Urinary bladder (tissue), 4 donors: ENCODE measurements around the gene TACR1. TPM values are rescaled to one million over a fixed set of nuclear protein-coding genes. Genes with fewer than 3 reads are reported as not detected.

Experiments
- DNase-seq: peaks from one replicate; pipeline ENCODE4 v3.0.0-alpha.2; 2015; ENCODE audit errors: extremely low spot score
- H3K27ac ChIP-seq: one replicate; pipeline ENCODE4 v1.5.1; 2013; ENCODE audit warnings: low read depth, mild to moderate bottlenecking, moderate library complexity
- H3K36me3 ChIP-seq: one replicate; pipeline ENCODE4 v1.6.1; 2013; ENCODE audit warnings: mild to moderate bottlenecking, moderate library complexity; ENCODE audit not compliant: insufficient read depth
- H3K4me1 ChIP-seq: one replicate; pipeline ENCODE4 v1.6.1; 2013; ENCODE audit warnings: mild to moderate bottlenecking, moderate library complexity; ENCODE audit not compliant: insufficient read depth
- H3K4me3 ChIP-seq: one replicate; pipeline ENCODE4 v1.5.1; 2013; ENCODE audit warnings: low read depth, low read length
- WGBS: extraction: QIAGEN DNeasy Blood & Tissue Kit; methylation state at CpG from one replicate; pipeline ENCODE4 v1.1.7; 2013; 5-methylcytosine and 5-hydroxymethylcytosine counted together
- polyA plus RNA-seq: library from polyadenylated mRNA; stranded (reverse); fragments of 200-250 nt; gene quantifications from one replicate; pipeline ENCODE4 v1.2.3, GENCODE V29; 2013
- total RNA-seq: library from RNA; depleted of rRNA; stranded (reverse); fragments of >200 nt; gene quantifications from one replicate; pipeline ENCODE4 v1.2.3, GENCODE V29; 2014
- donor health status: healthy with polysubstance abuse.
- donor health status: healthy.

TACR1 gene
- total and polyA plus RNA-seq, 2 donors: 1.9 to 3.4 TPM

DNA sequence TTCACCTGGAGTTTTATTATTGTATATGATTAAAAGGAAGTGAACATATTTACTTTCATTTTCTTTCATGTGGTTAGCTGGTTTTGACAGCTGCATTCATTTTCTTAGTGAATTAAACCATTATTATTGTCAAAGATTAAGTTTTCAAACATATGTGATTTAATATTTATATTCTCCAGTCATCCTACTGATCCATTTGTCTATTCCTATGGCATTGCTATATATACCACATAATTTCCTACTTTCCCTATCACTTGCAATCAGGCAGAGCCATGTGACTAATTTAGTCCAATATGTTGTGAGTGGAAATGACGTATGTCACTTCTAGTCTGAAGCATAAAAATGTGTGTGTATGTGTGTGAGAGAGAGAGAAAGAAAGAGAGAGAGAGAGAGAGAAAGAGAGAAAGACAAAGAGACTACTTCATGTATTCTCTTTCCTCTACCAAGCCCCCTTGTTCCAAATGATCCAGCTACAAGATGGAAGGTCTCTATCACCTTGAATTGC, 12.0 kb upstream of the TACR1 start:
- Histone ChIP-seq H3K27ac (no peak overlapping the region), H3K4me3 (no peak overlapping the region), H3K4me1 (no peaks in the 10 kb centered on the region), H3K36me3 (no peaks in the 10 kb centered on the region)
- no peak for DNase-seq
- 75% methylated on average over 1 of the region's 1 CpG for WGBS

DNA sequence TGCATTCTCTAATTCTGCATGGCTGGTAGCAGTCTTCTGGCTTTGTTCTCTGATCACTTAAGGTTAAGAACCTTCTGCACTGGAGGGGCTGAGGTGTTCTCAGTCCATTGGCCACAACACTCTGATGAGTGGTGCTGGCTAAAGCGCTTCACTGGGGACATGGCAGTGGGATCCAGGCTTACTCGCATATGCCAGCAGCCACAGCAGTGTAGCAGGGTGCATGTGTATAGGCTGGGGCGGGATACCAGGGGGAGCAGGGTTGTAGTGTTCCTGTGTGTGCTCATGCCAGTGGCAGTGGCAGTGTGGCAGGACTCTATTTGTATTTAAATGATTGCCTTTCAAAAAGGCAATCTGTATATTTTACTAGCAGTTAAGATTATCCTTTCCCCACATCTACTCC, 11.1 kb upstream of the TACR1 start:
- Histone ChIP-seq H3K36me3 (no peaks in the 10 kb centered on the region), H3K27ac (no peak overlapping the region), H3K4me3 (no peak overlapping the region), H3K4me1 (no peaks in the 10 kb centered on the region)
- no peak for DNase-seq
- WGBS: 96% methylated on average over 3 of the region's 3 CpGs

DNA sequence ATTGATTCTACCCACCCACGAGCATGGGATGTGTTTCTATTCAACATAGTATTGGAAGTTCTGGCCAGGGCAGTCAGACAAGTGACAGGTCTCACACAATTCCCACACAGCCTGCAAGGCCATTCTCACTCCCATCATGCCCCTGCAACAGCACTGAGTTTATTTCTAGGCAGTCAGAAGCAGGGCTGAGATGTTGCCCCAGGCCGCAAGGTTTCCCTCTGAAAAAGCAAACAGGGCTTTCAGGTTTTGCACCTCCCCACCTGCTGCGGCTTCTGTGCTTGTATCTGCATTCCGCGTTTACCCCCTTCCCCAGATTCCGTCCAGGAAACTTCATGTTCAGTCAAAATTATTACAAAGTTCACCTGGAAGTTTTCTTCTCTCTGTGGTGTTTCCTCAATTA, 9.4 kb upstream of the TACR1 start:
- H3K36me3 ChIP-seq: no peaks in the 10 kb centered on the region
- DNase-seq: no peak
- 73% methylated on average over 6 of the region's 6 CpGs for WGBS

DNA sequence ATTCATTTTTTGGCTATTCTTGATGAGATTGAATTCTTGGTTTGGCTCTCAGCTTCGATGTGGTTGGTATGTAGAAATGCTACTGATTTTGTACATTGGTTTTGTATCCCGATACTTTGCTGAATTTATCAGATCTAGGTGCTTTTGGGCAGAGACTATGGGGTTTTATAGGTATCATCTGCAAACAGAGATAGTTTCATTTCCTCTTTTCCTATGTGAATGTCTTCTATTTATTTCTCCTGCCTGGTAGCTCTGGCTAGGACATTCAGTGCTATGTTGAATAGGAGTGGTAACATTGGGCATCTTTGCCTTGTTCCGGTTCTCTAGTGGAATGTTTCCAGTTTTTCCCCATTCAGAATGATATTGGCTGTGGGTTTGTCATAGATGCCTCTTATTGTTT, 5.5 kb upstream of the TACR1 start:
- no peak for DNase-seq
- 89% methylated on average over 3 of the region's 3 CpGs for WGBS

More for the DNA sequence above, 9.4 kb upstream of the TACR1 start:
- Histone ChIP-seq H3K4me3 (no peak overlapping the region), H3K4me1 (no peaks in the 10 kb centered on the region), H3K27ac (no peak overlapping the region)

DNA sequence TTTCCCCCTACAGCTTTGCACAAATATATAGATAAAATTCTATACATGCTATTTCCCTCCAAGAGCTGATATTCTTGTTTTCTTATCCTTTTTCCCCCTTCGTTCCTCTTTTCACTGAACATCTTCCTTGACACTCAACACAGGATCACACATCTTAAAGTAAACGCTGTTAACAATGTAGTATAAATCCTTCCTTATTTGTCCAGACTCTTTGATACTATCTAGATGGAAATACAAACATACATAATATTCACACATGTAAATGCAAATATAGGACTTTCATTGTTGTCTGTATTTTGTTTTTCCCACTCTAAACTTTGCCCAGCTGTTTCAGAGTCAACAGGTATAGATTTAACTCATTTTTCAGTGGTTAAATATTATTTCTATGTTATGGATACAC, 3.0 kb upstream of the TACR1 start:
- H3K4me1 ChIP-seq: no peaks in the 10 kb centered on the region
- no peaks in the 10 kb centered on the region for H3K36me3 ChIP-seq
- no peak for DNase-seq
- no peak overlapping the region for H3K4me3 ChIP-seq
- no peak overlapping the region for H3K27ac ChIP-seq
- 46% methylated on average over 2 of the region's 2 CpGs for WGBS

More for the DNA sequence above, 5.5 kb upstream of the TACR1 start:
- H3K4me1 ChIP-seq: no peaks in the 10 kb centered on the region
- H3K36me3 ChIP-seq: no peaks in the 10 kb centered on the region
- no peak overlapping the region for H3K4me3 ChIP-seq
- H3K27ac ChIP-seq: no peak overlapping the region

DNA sequence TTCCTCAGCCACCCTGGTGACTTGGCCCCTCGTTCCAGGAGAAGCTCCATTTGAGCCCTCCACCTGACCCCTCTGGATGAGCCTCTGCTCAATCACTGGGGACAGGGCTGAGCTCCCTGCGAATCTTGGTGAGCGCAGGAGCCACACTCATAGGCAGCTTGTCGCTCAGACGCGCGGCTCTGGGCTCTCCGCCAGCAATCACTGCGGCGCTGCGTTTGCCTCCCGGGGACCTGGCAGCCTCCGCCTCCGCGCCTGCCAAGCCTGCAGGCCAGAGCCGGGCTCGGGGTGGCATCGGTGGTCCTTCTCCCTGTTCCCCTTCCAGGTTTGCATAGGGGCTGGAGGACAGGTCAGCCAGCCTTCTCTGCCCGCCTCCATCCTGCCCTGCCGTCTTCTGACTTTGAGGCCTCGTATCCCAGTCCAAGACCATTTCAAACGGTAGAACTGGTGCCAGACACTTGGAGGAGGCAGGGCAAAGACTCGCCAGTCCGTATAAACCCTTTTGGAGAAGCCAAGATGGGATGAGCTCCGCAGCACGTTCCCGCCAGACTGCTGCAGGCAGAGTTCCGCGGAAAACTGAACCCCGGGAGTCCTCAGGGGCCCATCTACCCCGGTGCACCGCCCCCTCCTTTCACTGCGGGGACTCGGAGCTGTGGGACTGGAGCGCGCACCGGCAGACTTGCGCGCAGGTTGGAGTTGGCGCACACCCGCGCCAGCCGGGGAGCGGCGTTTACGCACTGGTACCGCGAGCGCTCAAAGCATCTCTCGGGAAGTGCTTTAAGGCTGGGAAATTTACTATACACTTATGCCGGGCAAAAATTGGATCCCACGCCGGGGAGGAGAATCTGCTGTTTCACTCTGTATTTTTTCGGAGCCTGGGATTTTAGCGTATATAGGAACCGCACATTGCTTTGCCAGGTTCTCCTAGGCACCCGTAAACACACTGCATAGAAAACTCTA, 1.1 kb upstream of the TACR1 start:
- DNase-seq: no peak
- H3K36me3 ChIP-seq: no peaks in the 10 kb centered on the region
- H3K27ac ChIP-seq: no peak overlapping the region
- WGBS: under 1% methylated on average over 57 of the region's 57 CpGs
- no peaks in the 10 kb centered on the region for H3K4me1 ChIP-seq
- H3K4me3 ChIP-seq: peak overlapping the region; percentile 15

DNA sequence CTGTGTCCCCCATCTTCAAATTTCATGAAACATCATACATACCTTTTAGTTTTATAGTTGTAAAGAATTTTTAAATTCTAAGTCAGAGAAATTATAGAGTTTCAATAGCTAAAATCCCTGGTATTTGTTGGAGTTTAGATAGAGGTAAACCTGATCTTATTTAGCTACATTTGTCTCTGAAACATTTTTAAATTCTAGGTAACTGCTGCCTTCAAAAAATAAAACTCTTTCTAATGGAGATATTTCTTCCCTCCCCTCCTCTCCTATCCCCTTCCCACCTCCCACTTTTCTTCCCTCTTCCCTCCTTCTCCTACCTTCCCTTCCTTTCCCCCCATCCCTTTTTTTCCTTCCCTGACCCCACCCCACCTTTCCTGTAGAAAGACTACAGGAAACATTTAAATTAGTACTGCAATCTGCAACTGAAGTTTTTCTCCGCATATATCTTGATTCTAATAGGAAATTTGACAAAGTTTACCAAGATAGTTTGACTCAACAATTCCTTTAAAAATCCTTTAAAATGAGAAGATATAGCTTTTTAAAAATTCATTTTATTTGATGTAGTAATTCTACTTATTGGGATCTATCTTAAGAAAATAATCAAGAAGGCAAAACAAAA, 4.1 kb downstream of the TACR1 start:
- no peak for DNase-seq
- WGBS: 96% methylated on average over 1 of the region's 1 CpG
- no peaks in the 10 kb centered on the region for H3K36me3 ChIP-seq
- no peak overlapping the region for H3K27ac ChIP-seq
- H3K4me1 ChIP-seq: no peaks in the 10 kb centered on the region
- no peak overlapping the region for H3K4me3 ChIP-seq

DNA sequence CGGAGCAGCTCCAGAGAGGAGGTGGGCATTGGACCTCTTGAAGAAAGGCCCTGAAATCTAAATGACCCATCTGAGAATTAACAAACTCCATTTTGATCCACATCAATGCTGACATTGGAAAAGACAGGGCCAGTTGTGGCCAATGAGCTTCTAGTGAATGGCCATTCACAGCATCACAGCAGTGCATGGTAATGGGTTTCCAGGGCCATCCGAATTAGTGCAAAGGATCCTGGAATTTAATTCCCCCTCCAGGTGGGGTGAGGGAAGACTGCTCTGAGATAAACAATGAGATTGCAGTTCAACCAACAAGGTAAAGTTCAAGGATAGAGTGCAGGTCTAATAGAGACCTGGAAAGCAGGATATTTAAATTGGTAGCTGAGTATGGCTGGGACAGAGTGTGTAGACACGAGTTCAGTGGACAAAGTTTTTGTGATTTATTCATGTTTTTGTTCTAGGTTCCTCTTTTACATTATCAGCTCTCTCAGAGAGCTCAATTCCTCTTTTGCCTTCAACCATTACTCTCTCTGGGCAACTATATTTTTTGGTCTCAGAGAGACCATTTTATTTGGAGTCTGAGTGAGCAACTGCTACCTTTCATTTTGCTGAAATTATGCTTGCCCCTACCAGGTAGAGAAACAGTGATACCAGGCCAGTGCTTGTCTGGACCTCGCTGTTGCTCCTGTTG, 5.0 kb downstream of the TACR1 start:
- no peaks in the 10 kb centered on the region for H3K36me3 ChIP-seq
- H3K4me1 ChIP-seq: no peaks in the 10 kb centered on the region
- no peak overlapping the region for H3K27ac ChIP-seq
- no peak for DNase-seq
- no peak overlapping the region for H3K4me3 ChIP-seq
- 75% methylated on average over 4 of the region's 4 CpGs for WGBS

DNA sequence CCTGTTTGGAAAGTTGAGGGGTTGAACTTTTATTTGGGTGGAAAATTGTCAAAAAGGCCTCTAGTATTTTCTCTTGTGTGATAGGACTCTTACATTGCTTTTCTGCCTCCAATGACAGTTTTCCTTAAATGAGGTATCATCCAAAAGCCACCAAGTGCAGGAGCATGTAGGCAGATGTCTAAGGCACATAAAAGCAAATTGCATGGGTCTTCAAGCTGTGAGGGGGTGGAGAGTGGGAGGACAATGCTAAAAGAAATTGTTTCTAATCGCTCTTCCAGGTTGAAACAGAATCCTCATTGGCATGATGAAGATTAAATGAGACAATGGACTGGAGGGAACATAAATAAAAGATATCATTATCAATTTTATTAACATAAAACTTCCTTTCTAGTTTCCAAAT, 6.8 kb downstream of the TACR1 start:
- no peaks in the 10 kb centered on the region for H3K4me1 ChIP-seq
- DNase-seq: no peak
- no peak overlapping the region for H3K4me3 ChIP-seq
- H3K36me3 ChIP-seq: no peaks in the 10 kb centered on the region
- H3K27ac ChIP-seq: no peak overlapping the region
- 89% methylated on average over 1 of the region's 1 CpG for whole genome bisulfite sequencing

DNA sequence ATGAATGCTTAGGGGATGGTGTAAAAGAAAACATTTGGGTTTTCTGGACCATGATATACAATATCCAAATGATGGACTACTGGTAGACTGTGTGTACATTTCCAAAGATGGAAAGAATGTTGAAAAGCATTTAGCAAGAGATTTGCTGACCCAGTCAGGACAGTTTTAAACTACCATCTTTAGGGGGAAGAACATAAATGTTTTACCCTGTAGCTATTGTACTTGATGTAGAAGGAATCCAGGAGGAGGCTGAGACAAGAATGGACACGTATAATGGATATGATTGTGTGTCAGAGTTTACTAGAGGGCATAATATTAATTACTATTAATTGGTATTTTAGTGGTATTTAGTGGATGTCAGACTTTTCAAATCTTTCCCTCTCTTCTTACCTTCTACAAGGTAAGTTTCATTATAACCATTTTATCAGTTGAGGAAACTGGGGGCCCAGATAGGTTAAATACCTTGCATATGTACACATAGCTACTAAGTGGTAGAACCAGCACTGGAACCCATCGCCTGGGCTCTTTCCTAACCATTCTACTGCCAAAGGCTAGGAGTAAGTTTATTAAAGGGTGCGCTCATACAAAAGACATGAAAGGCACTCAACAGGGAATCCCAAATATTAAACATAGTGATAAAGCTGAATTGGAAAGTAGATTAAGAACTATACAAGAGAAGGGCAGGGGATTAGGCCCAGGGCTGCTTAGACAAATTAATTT, 8.9 kb downstream of the TACR1 start:
- DNase-seq: no peak
- H3K36me3 ChIP-seq: no peaks in the 10 kb centered on the region
- H3K4me1 ChIP-seq: no peaks in the 10 kb centered on the region
- 90% methylated on average over 3 of the region's 3 CpGs for WGBS
- H3K4me3 ChIP-seq: no peak overlapping the region
- no peak overlapping the region for H3K27ac ChIP-seq

DNA sequence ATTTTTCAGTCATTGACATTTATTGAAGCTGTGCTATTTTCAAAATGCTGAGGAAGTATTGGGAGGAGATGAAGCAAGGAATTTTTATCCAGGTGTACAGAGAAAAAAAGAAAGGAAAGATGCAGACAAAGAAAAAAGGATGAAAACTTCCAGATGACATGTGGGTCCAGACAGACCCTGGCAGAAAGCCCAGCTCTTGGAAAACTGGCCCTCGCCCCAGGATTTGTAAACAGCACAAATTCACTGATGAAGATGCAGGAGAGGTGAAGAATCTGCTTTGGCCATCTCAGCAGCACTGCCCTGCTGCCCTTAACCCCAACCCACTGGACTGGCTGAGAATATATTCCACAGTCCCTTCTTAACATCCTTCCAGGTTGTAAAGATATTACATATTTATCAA, 12.5 kb downstream of the TACR1 start:
- 13% methylated on average over 1 of the region's 1 CpG for whole genome bisulfite sequencing
- H3K27ac ChIP-seq: no peak overlapping the region
- H3K4me1 ChIP-seq: no peaks in the 10 kb centered on the region
- no peak overlapping the region for H3K4me3 ChIP-seq
- DNase-seq: no peak
- H3K36me3 ChIP-seq: no peaks in the 10 kb centered on the region

DNA sequence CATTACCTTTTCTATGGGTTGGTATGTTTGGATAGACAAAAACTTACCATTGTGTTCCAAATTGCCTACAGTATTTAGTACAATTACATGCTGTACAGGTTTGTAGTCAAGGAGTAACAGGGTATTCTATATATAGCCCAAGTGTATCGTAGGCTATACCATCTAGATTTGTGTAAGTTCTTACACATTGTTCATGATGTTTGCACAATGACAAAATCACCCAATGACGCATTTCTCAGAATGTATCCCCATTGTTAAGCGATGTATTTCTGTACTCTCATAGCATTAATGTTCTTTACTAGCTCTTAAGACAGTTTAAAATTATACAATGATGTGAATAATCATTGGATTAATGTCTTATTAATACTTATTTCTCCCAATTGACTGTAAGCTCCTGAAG, 16.7 kb downstream of the TACR1 start:
- Histone ChIP-seq H3K27ac (no peak overlapping the region), H3K4me3 (no peak overlapping the region), H3K4me1 (no peaks in the 10 kb centered on the region), H3K36me3 (no peaks in the 10 kb centered on the region)
- WGBS: 98% methylated on average over 3 of the region's 3 CpGs
- no peak for DNase-seq

DNA sequence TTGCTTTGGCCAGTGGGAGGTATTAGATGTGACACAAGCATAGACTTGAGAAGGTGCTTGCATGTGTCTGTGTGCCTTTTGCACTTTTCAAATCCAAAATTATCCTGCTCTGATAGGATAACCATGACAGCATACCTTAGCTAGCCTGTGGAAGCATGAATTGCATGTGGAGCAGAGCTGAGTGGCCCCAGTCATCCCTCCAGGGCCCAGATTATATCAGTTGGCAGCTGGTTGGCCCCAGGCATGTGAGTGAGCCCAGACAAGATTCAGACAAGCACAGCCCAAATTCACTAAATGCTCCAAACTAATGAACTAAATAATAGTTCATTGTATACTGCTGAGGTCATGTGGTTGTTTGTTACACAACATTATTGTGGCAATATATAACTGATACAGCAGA, 18.8 kb downstream of the TACR1 start:
- no peak for DNase-seq
- no peak overlapping the region for H3K4me3 ChIP-seq
- H3K27ac ChIP-seq: no peak overlapping the region
- no peaks in the 10 kb centered on the region for H3K4me1 ChIP-seq
- H3K36me3 ChIP-seq: no peaks in the 10 kb centered on the region
